Measurements from ENCODE around the gene FAM83D. TPM values are rescaled to one million over a fixed set of nuclear protein-coding genes. Genes with fewer than 3 reads are reported as not detected.

Gene FAM83D
- polyA plus RNA-seq, 2 of the 4 experiments (the other 2 are of a cell fraction), result 57.1 to 58.3 TPM

- Histone ChIP-seq H3K4me3 (no peak overlapping the region), H3K4me2 (no peak overlapping the region), H3K9me3 (no peaks in the 10 kb centered on the region), H3K4me1 (peaks cover 3% of the 10 kb centered on the region; the same call in 1 of the 3 replicates), H3K27ac (no peak overlapping the region)
- ChIA-PET POLR2A (no interaction called here), CTCF (interaction anchor here (0.7 kb wide), 1 partner anchor 326 kb away, joined by 3 read pairs; no protein-coding TSS in a partner anchor)
- DNase-seq (ENCODE audit: low read depth in 1 of 2, low spot score in 1 of 2) (no peak), ATAC-seq (no peak), FAIRE-seq (no peak)
- WGBS (ENCODE audit: missing lambda C conversion rate), result 84% methylated on average over 5 of the region's 5 CpGs
- no peak for TF ChIP-seq HOXB5 (CRISPR knock-in tag; IDR thresholded peaks at IDR 0.05)
- TF ChIP-seq USF2 (IDR thresholded peaks at IDR 0.05), result no peak
- no peak for TF ChIP-seq JUN (IDR thresholded peaks at IDR 0.05)
- no peak for TF ChIP-seq POLR2A (IDR thresholded peaks at IDR 0.05; ENCODE audit: low read length)
- no peak for TF ChIP-seq MYC (IDR thresholded peaks at IDR 0.05; ENCODE audit: borderline replicate concordance, low read length)
- no peak for TF ChIP-seq POLR2AphosphoS2 (conservative IDR thresholded peaks at IDR 0.05; ENCODE audit: low read length)
- no peak for TF ChIP-seq SREBF2 (IDR thresholded peaks at IDR 0.05)
- TF ChIP-seq, protein P1, sequence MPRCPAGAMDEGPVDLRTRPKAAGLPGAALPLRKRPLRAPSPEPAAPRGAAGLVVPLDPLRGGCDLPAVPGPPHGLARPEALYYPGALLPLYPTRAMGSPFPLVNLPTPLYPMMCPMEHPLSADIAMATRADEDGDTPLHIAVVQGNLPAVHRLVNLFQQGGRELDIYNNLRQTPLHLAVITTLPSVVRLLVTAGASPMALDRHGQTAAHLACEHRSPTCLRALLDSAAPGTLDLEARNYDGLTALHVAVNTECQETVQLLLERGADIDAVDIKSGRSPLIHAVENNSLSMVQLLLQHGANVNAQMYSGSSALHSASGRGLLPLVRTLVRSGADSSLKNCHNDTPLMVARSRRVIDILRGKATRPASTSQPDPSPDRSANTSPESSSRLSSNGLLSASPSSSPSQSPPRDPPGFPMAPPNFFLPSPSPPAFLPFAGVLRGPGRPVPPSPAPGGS (IDR thresholded peaks at IDR 0.05), result no peak
- TF ChIP-seq CEBPB (IDR thresholded peaks at IDR 0.05), result no peak
Observed at GRCh38 chr20:38973645-38974044, 47.4 kb downstream of the FAM83D start.

DNA sequence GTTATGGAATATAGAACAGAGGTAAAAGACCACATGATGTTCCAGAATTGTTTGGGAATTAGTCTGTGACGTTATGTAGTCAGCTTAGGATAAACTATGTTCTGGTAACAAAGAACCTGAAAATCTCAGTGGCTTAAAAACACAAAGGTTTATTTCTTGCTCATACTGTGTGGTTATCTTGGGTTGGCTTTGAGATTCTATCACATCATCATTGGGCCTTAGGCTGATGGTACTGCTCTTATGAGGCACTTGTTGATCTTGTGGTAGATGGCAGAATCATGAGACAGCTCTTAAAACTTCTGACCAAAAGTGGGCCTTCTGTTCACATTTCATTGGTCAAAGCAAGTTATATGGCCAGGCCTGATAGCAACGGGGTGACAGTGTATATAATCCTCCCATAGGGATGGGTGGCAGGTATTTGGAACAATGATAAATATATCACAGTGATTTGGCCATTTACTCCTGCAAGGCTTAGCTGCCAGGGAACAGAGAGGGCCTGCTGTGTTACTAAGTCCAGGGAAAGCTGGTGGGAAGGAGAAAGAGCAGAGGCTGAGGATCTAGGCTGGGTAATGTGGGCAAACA, 49.4 kb downstream of the FAM83D start:
- no peak for TF ChIP-seq FOSL2 (IDR thresholded peaks at IDR 0.05)
- TF ChIP-seq FOSL2 (CRISPR knock-in tag; IDR thresholded peaks at IDR 0.05), result no peak
- TF ChIP-seq HOXA7 (CRISPR knock-in tag; IDR thresholded peaks at IDR 0.05), result no peak
- TF ChIP-seq NPAS2 (CRISPR knock-in tag; IDR thresholded peaks at IDR 0.05; ENCODE audit: borderline replicate concordance), result no peak
- TF ChIP-seq MAZ (IDR thresholded peaks at IDR 0.05; ENCODE audit: borderline replicate concordance, low read depth, low read length), result no peak
- no peak for TF ChIP-seq FOSB (CRISPR knock-in tag; IDR thresholded peaks at IDR 0.05)
- TF ChIP-seq BHLHE40 (IDR thresholded peaks at IDR 0.05; ENCODE audit: low read depth, low read length), result no peak
- TF ChIP-seq SREBF2 (IDR thresholded peaks at IDR 0.05), result no peak
- TF ChIP-seq HMGXB4 (CRISPR knock-in tag; IDR thresholded peaks at IDR 0.05; ENCODE audit: borderline replicate concordance), result no peak
- TF ChIP-seq CBX2 (IDR thresholded peaks at IDR 0.05; ENCODE audit: borderline replicate concordance, low read depth), result no peak
- CTCF ChIA-PET, result no interaction called here
- FAIRE-seq (no peak), ATAC-seq (no peak), DNase-seq (ENCODE audit: low read depth in 1 of 2, low spot score in 1 of 2) (no peak)
- POLR2A ChIA-PET, result interaction anchor here (0.7 kb wide), 1 partner anchor 14 kb away, joined by 3 read pairs; the partner anchor contains the start of gene DHX35
- H3K4me2 ChIP-seq, result no peak overlapping the region
- WGBS (ENCODE audit: missing lambda C conversion rate), result 89% methylated on average over 2 of the region's 2 CpGs
- H3K27ac ChIP-seq, result no peak overlapping the region
- H3K4me1 ChIP-seq, result no peaks in the 10 kb centered on the region
- H3K9me3 ChIP-seq, result no peaks in the 10 kb centered on the region
- no peak overlapping the region for H3K4me3 ChIP-seq

GRCh38 chr20:38979434-38979833, 53.2 kb downstream of the FAM83D start:
- ChIA-PET CTCF (interaction anchor here (1.2 to 1.7 kb wide), 4 partner anchors 11 to 69 kb away, joined by 3 to 5 read pairs (median 4); partner anchors contain the start of gene FAM83D), POLR2A (interaction anchor here (1.0 kb wide), 1 partner anchor 17 kb away, joined by 3 read pairs; the partner anchor contains the start of gene DHX35)
- no peak for DNase-seq (ENCODE audit: low read depth in 1 of 2, low spot score in 1 of 2)
- H3K9me3 ChIP-seq, result no peaks in the 10 kb centered on the region
- no peak for FAIRE-seq
- 91% methylated on average over 2 of the region's 2 CpGs for WGBS (ENCODE audit: missing lambda C conversion rate)
- no peak overlapping the region for H3K4me2 ChIP-seq
- no peak overlapping the region for H3K27ac ChIP-seq
- no peaks in the 10 kb centered on the region for H3K4me1 ChIP-seq
- H3K4me3 ChIP-seq, result no peak overlapping the region
- no peak for TF ChIP-seq EHF (CRISPR knock-in tag; IDR thresholded peaks at IDR 0.05)
- TF ChIP-seq EP300 (IDR thresholded peaks at IDR 0.05), result no peak
- TF ChIP-seq EHMT2 (IDR thresholded peaks at IDR 0.05; ENCODE audit: low read depth), result no peak
- no peak for TF ChIP-seq TFCP2L1 (CRISPR knock-in tag; IDR thresholded peaks at IDR 0.05)
- TF ChIP-seq ESRRA (IDR thresholded peaks at IDR 0.05; ENCODE audit: borderline replicate concordance, low read length), result no peak
- no peak for TF ChIP-seq TP53 (CRISPR knock-in tag; IDR thresholded peaks at IDR 0.05)
- no peak for TF ChIP-seq ZSCAN20 (CRISPR knock-in tag; IDR thresholded peaks at IDR 0.05)
- TF ChIP-seq, protein P2, sequence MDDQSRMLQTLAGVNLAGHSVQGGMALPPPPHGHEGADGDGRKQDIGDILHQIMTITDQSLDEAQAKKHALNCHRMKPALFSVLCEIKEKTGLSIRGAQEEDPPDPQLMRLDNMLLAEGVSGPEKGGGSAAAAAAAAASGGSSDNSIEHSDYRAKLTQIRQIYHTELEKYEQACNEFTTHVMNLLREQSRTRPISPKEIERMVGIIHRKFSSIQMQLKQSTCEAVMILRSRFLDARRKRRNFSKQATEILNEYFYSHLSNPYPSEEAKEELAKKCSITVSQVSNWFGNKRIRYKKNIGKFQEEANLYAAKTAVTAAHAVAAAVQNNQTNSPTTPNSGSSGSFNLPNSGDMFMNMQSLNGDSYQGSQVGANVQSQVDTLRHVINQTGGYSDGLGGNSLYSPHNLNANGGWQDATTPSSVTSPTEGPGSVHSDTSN (IDR thresholded peaks at IDR 0.05), result no peak
- TF ChIP-seq KDM1A (IDR thresholded peaks at IDR 0.05; ENCODE audit: low read depth), result no peak
- no peak for TF ChIP-seq CHD2 (IDR thresholded peaks at IDR 0.05; ENCODE audit: low read length, partially characterized antibody)
- no peak for TF ChIP-seq POLR2A (IDR thresholded peaks at IDR 0.05; ENCODE audit: low read length)
- TF ChIP-seq RNF2 (IDR thresholded peaks at IDR 0.05; ENCODE audit: borderline replicate concordance, low read depth), result no peak
- TF ChIP-seq MAX (IDR thresholded peaks at IDR 0.05), result no peak
- TF ChIP-seq MYC (IDR thresholded peaks at IDR 0.05; ENCODE audit: borderline replicate concordance, low read length), result no peak
- no peak for TF ChIP-seq JUNB (IDR thresholded peaks at IDR 0.05)
- ATAC-seq, result no peak
